Testis (tissue), 3 donors: ENCODE measurements around the gene PTPRD. TPM values are rescaled to one million over a fixed set of nuclear protein-coding genes. Genes with fewer than 3 reads are reported as not detected.

Experiments
- DNase-seq: peaks from one replicate; pipeline ENCODE4 v3.0.0-alpha.2; 2019
- H3K27ac ChIP-seq, 2 donors: fragments of 200-600 bp; sonication (generic); one replicate each; pipeline ENCODE4 v1.5.1; 2019
- H3K27me3 ChIP-seq: fragments of 200-600 bp; sonication (generic); one replicate; pipeline ENCODE4 v1.5.1; 2019
- H3K36me3 ChIP-seq: fragments of 200-600 bp; sonication (generic); one replicate; pipeline ENCODE4 v1.5.1; 2017; ENCODE audit warnings: low read depth; ENCODE audit errors: missing control alignments
- H3K4me1 ChIP-seq: fragments of 200-600 bp; sonication (generic); one replicate; pipeline ENCODE4 v1.5.1; 2019
- H3K4me3 ChIP-seq, 2 donors: fragments of 200-600 bp; sonication (generic); one replicate each; pipeline ENCODE4 v1.5.1; 2017 to 2019
- H3K9me3 ChIP-seq: fragments of 200-600 bp; sonication (generic); one replicate; pipeline ENCODE4 v1.5.1; 2017
- CTCF ChIP-seq, 3 experiments: fragments of 450-650 bp in 2 of 3; fragments of 200-600 bp in 1 of 3; sonication (generic) in 1 of 3; IDR thresholded peaks; one replicate each; pipeline ENCODE4 v1.5.1; 2016 to 2019; ENCODE audit warnings: antibody characterized with exemption in 3 of 3, mild to moderate bottlenecking in 2 of 3, moderate library complexity in 1 of 3
- POLR2A ChIP-seq: fragments of 450-650 bp; IDR thresholded peaks from one replicate; pipeline ENCODE4 v1.6.1; 2017; ENCODE audit warnings: antibody characterized with exemption, mild to moderate bottlenecking, moderate library complexity
- WGBS, 2 donors: methylation state at CpG; one replicate each; pipeline ENCODE4 v1.1.5; 2018; 5-methylcytosine and 5-hydroxymethylcytosine counted together
- intact Hi-C: fragments of 100-400 bp; cut with DNase I; formaldehyde crosslinking; loops from one replicate; pipeline ENCODE4 v1.15.1; 2023; ENCODE audit warnings: low total_unique reads
- polyA plus RNA-seq: library from polyadenylated mRNA; stranded (reverse); fragments of 350-450 nt; fragmentation: Illumina TruSeq; extraction: RNeasy Lipid Tissue Mini Kit (QIAGEN cat#74804); gene quantifications from one replicate; pipeline ENCODE4 v1.2.3, GENCODE V29; 2014; ENCODE audit warnings: low read depth, low replicate concordance; ENCODE audit not compliant: insufficient read depth
- total RNA-seq, 2 donors: library from RNA; depleted of rRNA; stranded (reverse); fragments of >200 nt; gene quantifications; one replicate each; pipeline ENCODE4 v1.2.3, GENCODE V29; 2016

PTPRD gene
- total and polyA plus RNA-seq, 3 donors from 2014 or later, result 15.4 to 33.6 (median 32.5) TPM

GRCh38 chr9:9893837-9894236 lies 719.0 kb downstream of the PTPRD start:
- WGBS, 2 donors, result 67 to 81% methylated on average over 1 of the region's 1 CpG
- no peaks in the 10 kb centered on the region for H3K9me3 ChIP-seq
- H3K4me3 ChIP-seq, result no peak overlapping the region
- no peak for DNase-seq
- no peak for TF ChIP-seq CTCF (IDR thresholded peaks at IDR 0.05)
- no peak overlapping the region for H3K27ac ChIP-seq
- no peaks in the 10 kb centered on the region for H3K36me3 ChIP-seq
- intact Hi-C loops, result no loop called here
- H3K4me1 ChIP-seq, result no peaks in the 10 kb centered on the region
- H3K27me3 ChIP-seq, result no peaks in the 10 kb centered on the region

- Histone ChIP-seq H3K27me3 (no peaks in the 10 kb centered on the region), H3K27ac (no peak overlapping the region), H3K4me3 (no peak overlapping the region), H3K4me1 (no peaks in the 10 kb centered on the region), H3K9me3 (no peaks in the 10 kb centered on the region), H3K36me3 (no peaks in the 10 kb centered on the region)
- TF ChIP-seq POLR2A (no peak), CTCF (IDR thresholded peaks at IDR 0.05) (no peak)
- 95 to 98% methylated on average over 3 of the region's 3 CpGs for WGBS, 2 donors
- intact Hi-C loops, result no loop called here
- no peak for DNase-seq
Measured at GRCh38 chr9:9892217-9892616, 720.6 kb downstream of the PTPRD start.

GRCh38 chr9:9881692-9882091 lies 731.1 kb downstream of the PTPRD start:
- H3K27me3 ChIP-seq, result no peaks in the 10 kb centered on the region
- 88 to 97% methylated on average over 2 of the region's 2 CpGs for WGBS, 2 donors

GRCh38 chr9:9874270-9874669 lies 738.5 kb downstream of the PTPRD start:
- 68% methylated on average over 3 of the region's 3 CpGs for WGBS, 2 donors

More at GRCh38 chr9:9881692-9882091, 731.1 kb downstream of the PTPRD start:
- no peak overlapping the region for H3K27ac ChIP-seq
- H3K4me1 ChIP-seq, result no peaks in the 10 kb centered on the region
- no peak for DNase-seq
- no peak for TF ChIP-seq CTCF (IDR thresholded peaks at IDR 0.05)
- TF ChIP-seq POLR2A, result no peak
- intact Hi-C loops, result no loop called here
- H3K9me3 ChIP-seq, result no peaks in the 10 kb centered on the region
- no peaks in the 10 kb centered on the region for H3K36me3 ChIP-seq
- no peak overlapping the region for H3K4me3 ChIP-seq

More at GRCh38 chr9:9874270-9874669, 738.5 kb downstream of the PTPRD start:
- no peak for DNase-seq
- Histone ChIP-seq H3K27ac (no peak overlapping the region), H3K4me3 (no peak overlapping the region), H3K36me3 (no peaks in the 10 kb centered on the region), H3K4me1 (no peaks in the 10 kb centered on the region), H3K27me3 (no peaks in the 10 kb centered on the region), H3K9me3 (no peaks in the 10 kb centered on the region)
- TF ChIP-seq POLR2A (no peak), CTCF (IDR thresholded peaks at IDR 0.05) (no peak)
- intact Hi-C loops, result no loop called here
